Measurements from ENCODE around the gene ATG4A.

ATG4A gene

GRCh38 chrX:108091264-108091877 lies at the start of gene ATG4A, which contains the start of gene PSMD10:
ATG4A (plus strand) TSS chrX:108091778; CDS start chrX:108091827, 49 bp downstream.
PSMD10 (minus strand) TSS chrX:108091542; CDS start chrX:108091520, 22 bp downstream.
- no peak for TF ChIP-seq CTCF (conservative IDR thresholded peaks at IDR 0.05; ENCODE audit: low read depth, low read length)
- peak within 1 kb of the TSS; percentile 74 for H3K4me3 ChIP-seq (ENCODE audit: low read length)
- DNase-seq (ENCODE audit: low read depth): peak; percentile 84

GRCh38 chrX:108044554-108045256 lies 46.9 kb upstream of the ATG4A start, which contains the start of gene VSIG1:
VSIG1 (plus strand) TSS chrX:108045065; CDS start chrX:108045131, 66 bp downstream.
- no peak within 1 kb of the TSS for H3K4me3 ChIP-seq (ENCODE audit: low read length)
- TF ChIP-seq CTCF (conservative IDR thresholded peaks at IDR 0.05; ENCODE audit: low read depth, low read length): no peak
- no peak for DNase-seq (ENCODE audit: low read depth)

- TF ChIP-seq CTCF (conservative IDR thresholded peaks at IDR 0.05; ENCODE audit: low read depth, low read length): no peak
- DNase-seq (ENCODE audit: low read depth): no peak
- H3K4me3 ChIP-seq (ENCODE audit: low read length): no peak overlapping the region
Observed at GRCh38 chrX:108049649-108050048, 41.9 kb upstream of the ATG4A start.

- no peak overlapping the region for H3K4me3 ChIP-seq (ENCODE audit: low read length)
- DNase-seq (ENCODE audit: low read depth): no peak
- TF ChIP-seq CTCF (conservative IDR thresholded peaks at IDR 0.05; ENCODE audit: low read depth, low read length): no peak
Observed at GRCh38 chrX:108053218-108053617, 38.4 kb upstream of the ATG4A start.

- no peak for DNase-seq (ENCODE audit: low read depth)
- no peak for TF ChIP-seq CTCF (conservative IDR thresholded peaks at IDR 0.05; ENCODE audit: low read depth, low read length)
Observed at GRCh38 chrX:108055546-108055945, 36.0 kb upstream of the ATG4A start.

GRCh38 chrX:108059801-108060200 lies 31.8 kb upstream of the ATG4A start:
- no peak for TF ChIP-seq CTCF (conservative IDR thresholded peaks at IDR 0.05; ENCODE audit: low read depth, low read length)

More at GRCh38 chrX:108055546-108055945, 36.0 kb upstream of the ATG4A start:
- H3K4me3 ChIP-seq (ENCODE audit: low read length): no peak overlapping the region

GRCh38 chrX:108064001-108064400 lies 27.6 kb upstream of the ATG4A start:
- TF ChIP-seq CTCF (conservative IDR thresholded peaks at IDR 0.05; ENCODE audit: low read depth, low read length): no peak
- no peak for DNase-seq (ENCODE audit: low read depth)
- no peak overlapping the region for H3K4me3 ChIP-seq (ENCODE audit: low read length)

More at GRCh38 chrX:108059801-108060200, 31.8 kb upstream of the ATG4A start:
- DNase-seq (ENCODE audit: low read depth): no peak
- H3K4me3 ChIP-seq (ENCODE audit: low read length): no peak overlapping the region
